Loucy (cell line): Measurements from ENCODE around the gene DYNC1H1.

Experiments
- H2AFZ ChIP-seq: fragments of 200-600 bp; sonication (generic); 2 replicates; pipeline ENCODE4 v1.6.0; 2016; ENCODE audit warnings: antibody characterized with exemption, mild to moderate bottlenecking, low read length, moderate library complexity
- H3F3A ChIP-seq: fragments of 200-600 bp; 2 replicates; pipeline ENCODE4 v1.6.0; 2016; ENCODE audit warnings: antibody characterized with exemption, low read depth, mild to moderate bottlenecking
- H3K27me3 ChIP-seq: fragments of 200-600 bp; sonication (generic); 2 replicates; pipeline ENCODE4 v1.6.1; 2014; ENCODE audit warnings: low read length, mild to moderate bottlenecking; ENCODE audit not compliant: insufficient read depth, poor library complexity, severe bottlenecking
- H3K36me3 ChIP-seq: fragments of 200-600 bp; sonication (generic); 2 replicates; pipeline ENCODE4 v1.6.1; 2016; ENCODE audit warnings: low read length; ENCODE audit not compliant: insufficient read depth
- H3K4me1 ChIP-seq: fragments of 200-600 bp; sonication (generic); 2 replicates; pipeline ENCODE4 v1.5.1; 2014; ENCODE audit warnings: low read length, mild to moderate bottlenecking; ENCODE audit not compliant: insufficient read depth, poor library complexity, severe bottlenecking
- H3K4me2 ChIP-seq: fragments of 200-600 bp; sonication (generic); 2 replicates; pipeline ENCODE4 v1.6.0; 2014; ENCODE audit warnings: antibody characterized with exemption, low read length, low read depth, mild to moderate bottlenecking; ENCODE audit not compliant: poor library complexity, severe bottlenecking
- H3K4me3 ChIP-seq: fragments of 200-600 bp; sonication (generic); 2 replicates; pipeline ENCODE4 v1.5.1; 2014; ENCODE audit warnings: low read length, mild to moderate bottlenecking, mixed read lengths; ENCODE audit not compliant: poor library complexity, severe bottlenecking
- H3K79me2 ChIP-seq: fragments of 200-600 bp; sonication (generic); 2 replicates; pipeline ENCODE4 v1.6.1; 2014; ENCODE audit warnings: low read length; ENCODE audit not compliant: insufficient read depth
- H3K9ac ChIP-seq: fragments of 200-600 bp; sonication (generic); 2 replicates; pipeline ENCODE4 v1.6.0; 2014; ENCODE audit warnings: mild to moderate bottlenecking, low read depth, low read length, moderate library complexity; ENCODE audit not compliant: poor library complexity, severe bottlenecking
- H3K9me2 ChIP-seq: fragments of 200-600 bp; sonication (generic); replicated peaks from 2 replicates; pipeline ENCODE4 v1.6.1; 2016; ENCODE audit warnings: low read depth, low read length, mixed read lengths
- H3K9me3 ChIP-seq: fragments of 200-600 bp; sonication (generic); 2 replicates; pipeline ENCODE4 v1.6.1; 2014; ENCODE audit warnings: mild to moderate bottlenecking, antibody characterized with exemption, low read length, low read depth; ENCODE audit not compliant: insufficient read depth
- H4K20me1 ChIP-seq: fragments of 200-600 bp; sonication (generic); 2 replicates; pipeline ENCODE4 v1.6.0; 2014; ENCODE audit warnings: antibody characterized with exemption, low read length, mild to moderate bottlenecking; ENCODE audit not compliant: insufficient read depth, poor library complexity, severe bottlenecking
- CTCF ChIP-seq: fragments of 200-600 bp; sonication (generic); conservative IDR thresholded peaks from 2 replicates; pipeline ENCODE4 v1.5.1; 2014; ENCODE audit warnings: mild to moderate bottlenecking, antibody characterized with exemption, low read length
- EZH2phosphoT487 ChIP-seq: fragments of 200-600 bp; IDR thresholded peaks from 2 replicates; pipeline ENCODE4 v1.6.1; 2018; ENCODE audit warnings: antibody characterized with exemption, mild to moderate bottlenecking, moderate library complexity, borderline replicate concordance

DYNC1H1 gene

GRCh38 chr14:101929096-101929495 is 35.3 kb upstream of the DYNC1H1 start:
- Histone ChIP-seq H3K4me2 (no peak overlapping the region), H3K79me2 (no peaks in the 10 kb centered on the region), H3K4me3 (no peak overlapping the region), H3K27me3 (no peaks in the 10 kb centered on the region), H3K36me3 (peaks cover 12% of the 10 kb centered on the region; the same call in 1 of the 2 replicates), H3K9me2 (no peaks in the 10 kb centered on the region), H3K4me1 (no peaks in the 10 kb centered on the region), H4K20me1 (no peaks in the 10 kb centered on the region), H3F3A (no peaks in the 10 kb centered on the region), H3K9me3 (no peaks in the 10 kb centered on the region), H3K9ac (no peak overlapping the region), H2AFZ (no peak overlapping the region)
- TF ChIP-seq CTCF, result no peak
- TF ChIP-seq EZH2phosphoT487, result no peak

GRCh38 chr14:101929946-101930345 is 34.4 kb upstream of the DYNC1H1 start:
- H3K27me3 ChIP-seq, result no peaks in the 10 kb centered on the region
- H3K4me1 ChIP-seq, result no peaks in the 10 kb centered on the region
- H3F3A ChIP-seq, result no peaks in the 10 kb centered on the region
- peaks cover 7% of the 10 kb centered on the region; the same call in 1 of the 2 replicates for H3K36me3 ChIP-seq
- no peaks in the 10 kb centered on the region for H3K79me2 ChIP-seq
- no peaks in the 10 kb centered on the region for H3K9me3 ChIP-seq
- no peaks in the 10 kb centered on the region for H4K20me1 ChIP-seq
- no peaks in the 10 kb centered on the region for H3K9me2 ChIP-seq
- no peak overlapping the region for H2AFZ ChIP-seq
- TF ChIP-seq CTCF, result no peak
- TF ChIP-seq EZH2phosphoT487, result no peak
- no peak overlapping the region for H3K9ac ChIP-seq
- no peak overlapping the region for H3K4me2 ChIP-seq
- H3K4me3 ChIP-seq, result no peak overlapping the region

- Histone ChIP-seq H3K36me3 (no peaks in the 10 kb centered on the region; the same call in 1 of the 2 replicates), H3K9ac (no peak overlapping the region), H3K4me2 (no peak overlapping the region), H3K79me2 (no peaks in the 10 kb centered on the region), H3K4me1 (no peaks in the 10 kb centered on the region), H3K9me2 (no peaks in the 10 kb centered on the region), H3K9me3 (no peaks in the 10 kb centered on the region), H2AFZ (no peak overlapping the region), H3K27me3 (no peaks in the 10 kb centered on the region), H3K4me3 (no peak overlapping the region), H4K20me1 (no peaks in the 10 kb centered on the region), H3F3A (no peaks in the 10 kb centered on the region)
- no peak for TF ChIP-seq EZH2phosphoT487
- no peak for TF ChIP-seq CTCF
These were observed 31.7 kb upstream of the DYNC1H1 start for GRCh38 chr14:101932673-101933072.
